Prostate gland (tissue), 2 donors: ENCODE measurements around the gene FHOD1. TPM values are rescaled to one million over a fixed set of nuclear protein-coding genes. Genes with fewer than 3 reads are reported as not detected.

Source experiments
- DNase-seq: peaks from one replicate; pipeline ENCODE4 v3.0.0-alpha.2; 2019; ENCODE audit warnings: low spot score
- H3K27ac ChIP-seq, 2 donors: fragments of 200-600 bp; sonication (generic); 2 replicates each; pipeline ENCODE4 v1.5.1; 2017 to 2019
- H3K27me3 ChIP-seq: fragments of 200-600 bp; sonication (generic); replicated peaks from 2 replicates; pipeline ENCODE4 v1.5.1; 2019; ENCODE audit not compliant: insufficient read depth
- H3K36me3 ChIP-seq, 2 donors: fragments of 200-600 bp; sonication (generic); 1 replicate in 1 of 2; 2 replicates in 1 of 2; pipeline versions ENCODE4 v1.5.1 to v1.8.1; 2017 to 2019
- H3K4me1 ChIP-seq: fragments of 200-600 bp; sonication (generic); replicated peaks from 2 replicates; pipeline ENCODE4 v1.5.1; 2019
- H3K4me3 ChIP-seq, 2 donors: fragments of 200-600 bp; sonication (generic); 2 replicates each; pipeline ENCODE4 v1.5.1; 2017 to 2019
- H3K9me3 ChIP-seq: fragments of 200-600 bp; sonication (generic); 2 replicates; pipeline ENCODE4 v1.5.1; 2017
- CTCF ChIP-seq, 4 experiments: fragments of 200-600 bp in 2 of 4; fragments of 450-650 bp in 2 of 4; sonication (generic) in 2 of 4; IDR thresholded peaks; 1 replicate in 3 of 4; 2 replicates in 1 of 4; pipeline ENCODE4 v1.5.1; 2016 to 2019; ENCODE audit warnings: antibody characterized with exemption in 4 of 4, mild to moderate bottlenecking in 2 of 4, moderate library complexity in 2 of 4
- POLR2A ChIP-seq: fragments of 450-650 bp; IDR thresholded peaks from one replicate; pipeline ENCODE4 v1.6.1; 2016; ENCODE audit warnings: antibody characterized with exemption, mild to moderate bottlenecking
- POLR2AphosphoS5 ChIP-seq: sonication (generic); formaldehyde crosslinking; IDR thresholded peaks from one replicate; pipeline ENCODE4 v1.6.1; 2017; ENCODE audit warnings: antibody characterized with exemption
- WGBS: methylation state at CpG from one replicate; pipeline ENCODE4 v1.1.5; 2018; 5-methylcytosine and 5-hydroxymethylcytosine counted together
- intact Hi-C: fragments of 100-400 bp; cut with DNase I; formaldehyde crosslinking; loops from one replicate; pipeline ENCODE4 v1.14.2; 2022
- total RNA-seq, 2 donors: library from RNA; depleted of rRNA; stranded (reverse); fragments of >200 nt; gene quantifications; one replicate each; pipeline ENCODE4 v1.1.0, GENCODE V29; 2016

FHOD1 gene
- total RNA-seq, 2 donors from 2014 or later: 11.2 to 46.1 TPM

- H3K4me1 ChIP-seq: no peaks in the 10 kb centered on the region
- no peak for DNase-seq
- no peaks in the 10 kb centered on the region for H3K9me3 ChIP-seq
- H3K27ac ChIP-seq: no peak overlapping the region
- H3K27me3 ChIP-seq: no peaks in the 10 kb centered on the region
- WGBS: 77% methylated on average over 8 of the region's 8 CpGs
- H3K36me3 ChIP-seq: no peaks in the 10 kb centered on the region
- no peak for TF ChIP-seq POLR2AphosphoS5
- no peak for TF ChIP-seq POLR2A
- TF ChIP-seq CTCF (IDR thresholded peaks at IDR 0.05): no peak
- intact Hi-C loops: no loop called here
- no peak overlapping the region for H3K4me3 ChIP-seq
Measured at GRCh38 chr16:67213197-67214019, 33.9 kb downstream of the FHOD1 start.

GRCh38 chr16:67212766-67213165, 34.5 kb downstream of the FHOD1 start:
- no peak for DNase-seq
- TF ChIP-seq CTCF (IDR thresholded peaks at IDR 0.05) (no peak), POLR2A (no peak), POLR2AphosphoS5 (no peak)
- H3K4me3 ChIP-seq: no peak overlapping the region
- no peaks in the 10 kb centered on the region for H3K27me3 ChIP-seq
- no peaks in the 10 kb centered on the region for H3K4me1 ChIP-seq
- no peaks in the 10 kb centered on the region for H3K36me3 ChIP-seq
- H3K9me3 ChIP-seq: no peaks in the 10 kb centered on the region
- no peak overlapping the region for H3K27ac ChIP-seq
- intact Hi-C loops: no loop called here

- intact Hi-C loops: no loop called here
- DNase-seq: no peak
- Histone ChIP-seq H3K4me3 (no peak overlapping the region), H3K27me3 (no peaks in the 10 kb centered on the region), H3K9me3 (no peaks in the 10 kb centered on the region), H3K4me1 (no peaks in the 10 kb centered on the region), H3K36me3 (no peaks in the 10 kb centered on the region), H3K27ac (no peak overlapping the region)
- TF ChIP-seq POLR2AphosphoS5 (no peak), POLR2A (no peak), CTCF (IDR thresholded peaks at IDR 0.05) (no peak)
- WGBS: 76% methylated on average over 7 of the region's 7 CpGs
Measured at GRCh38 chr16:67211674-67212073, 35.6 kb downstream of the FHOD1 start.

GRCh38 chr16:67210069-67210937, 37.0 kb downstream of the FHOD1 start:
- Histone ChIP-seq H3K4me1 (no peaks in the 10 kb centered on the region), H3K36me3 (no peaks in the 10 kb centered on the region), H3K27ac (no peak overlapping the region), H3K9me3 (no peaks in the 10 kb centered on the region), H3K4me3 (no peak overlapping the region), H3K27me3 (no peaks in the 10 kb centered on the region)
- WGBS: 86% methylated on average over 25 of the region's 25 CpGs
- no peak for DNase-seq
- no peak for TF ChIP-seq POLR2AphosphoS5
- no peak for TF ChIP-seq CTCF (IDR thresholded peaks at IDR 0.05)
- TF ChIP-seq POLR2A: no peak
- intact Hi-C loops: no loop called here
